Nephron (organoid): ENCODE measurements around the gene RECK.

Experiments used
- H3K27ac Mint-ChIP-seq, 3 experiments: 2 replicates each; pipeline ENCODE4 v1.8.0; 2020; ENCODE audit warnings: mixed read lengths in 3 of 3, mild to moderate bottlenecking in 2 of 3, moderate library complexity in 1 of 3
- H3K27me3 Mint-ChIP-seq: 2 replicates; pipeline ENCODE4 v1.8.0; 2021; ENCODE audit warnings: low read depth, mild to moderate bottlenecking, moderate library complexity, mixed read lengths
- H3K36me3 Mint-ChIP-seq: 2 replicates; pipeline ENCODE4 v1.8.0; 2020; ENCODE audit warnings: low read depth, mixed read lengths
- H3K4me1 Mint-ChIP-seq: 2 replicates; pipeline ENCODE4 v1.8.0; 2020; ENCODE audit warnings: mixed read lengths
- H3K4me3 Mint-ChIP-seq, 3 experiments: 2 replicates each; pipeline ENCODE4 v1.8.0; 2020; ENCODE audit warnings: mild to moderate bottlenecking in 3 of 3, mixed read lengths in 3 of 3, moderate library complexity in 2 of 3
- H3K9me3 Mint-ChIP-seq: 2 replicates; pipeline ENCODE4 v1.8.0; 2020; ENCODE audit warnings: mixed read lengths
- CTCF ChIP-seq, 3 experiments: fragments of 200-600 bp; sonication (generic); IDR thresholded peaks; one replicate each; pipeline ENCODE4 v1.5.0; 2021; ENCODE audit warnings: antibody characterized with exemption in 3 of 3; ENCODE audit not compliant: unreplicated experiment in 3 of 3

RECK gene

GRCh38 chr9:36029765-36030528 lies 6.8 kb upstream of the RECK start:
- H3K4me3 Mint-ChIP-seq: peak overlapping the region in 1 of 3 experiments; percentile 10
- no peak overlapping the region for H3K27ac Mint-ChIP-seq
- H3K27me3 Mint-ChIP-seq: peaks cover 3% of the 10 kb centered on the region
- no peak for TF ChIP-seq CTCF (IDR thresholded peaks at IDR 0.05; ENCODE audit: unreplicated experiment in 3 of 3)
- H3K9me3 Mint-ChIP-seq: no peaks in the 10 kb centered on the region
- peaks cover 31% of the 10 kb centered on the region for H3K4me1 Mint-ChIP-seq
- no peaks in the 10 kb centered on the region for H3K36me3 Mint-ChIP-seq

- Mint-ChIP-seq H3K9me3 (no peaks in the 10 kb centered on the region), H3K36me3 (no peaks in the 10 kb centered on the region), H3K27me3 (peaks cover 3% of the 10 kb centered on the region), H3K4me3 (no peak overlapping the region), H3K4me1 (peaks cover 31% of the 10 kb centered on the region), H3K27ac (no peak overlapping the region)
- TF ChIP-seq CTCF (IDR thresholded peaks at IDR 0.05; ENCODE audit: unreplicated experiment in 3 of 3): no peak
Measured at GRCh38 chr9:36030871-36031270, 5.8 kb upstream of the RECK start.

- Mint-ChIP-seq H3K36me3 (no peaks in the 10 kb centered on the region), H3K27ac (no peak overlapping the region), H3K9me3 (no peaks in the 10 kb centered on the region), H3K4me3 (no peak overlapping the region), H3K4me1 (peaks cover 31% of the 10 kb centered on the region), H3K27me3 (peaks cover 3% of the 10 kb centered on the region)
- no peak for TF ChIP-seq CTCF (IDR thresholded peaks at IDR 0.05; ENCODE audit: unreplicated experiment in 3 of 3)
Measured at GRCh38 chr9:36031774-36032555, 4.7 kb upstream of the RECK start.

GRCh38 chr9:36033788-36034187 lies 2.9 kb upstream of the RECK start:
- TF ChIP-seq CTCF (IDR thresholded peaks at IDR 0.05; ENCODE audit: unreplicated experiment in 3 of 3): no peak
- Mint-ChIP-seq H3K27ac (no peak overlapping the region), H3K36me3 (no peaks in the 10 kb centered on the region)

GRCh38 chr9:36034234-36034633 lies 2.5 kb upstream of the RECK start:
- Mint-ChIP-seq H3K4me1 (peaks cover 33% of the 10 kb centered on the region), H3K9me3 (no peaks in the 10 kb centered on the region)

More at GRCh38 chr9:36033788-36034187, 2.9 kb upstream of the RECK start:
- peaks cover 3% of the 10 kb centered on the region for H3K27me3 Mint-ChIP-seq
- no peaks in the 10 kb centered on the region for H3K9me3 Mint-ChIP-seq
- peak overlapping the region in 2 of 3 experiments; percentile 51 to 55 for H3K4me3 Mint-ChIP-seq
- peaks cover 36% of the 10 kb centered on the region for H3K4me1 Mint-ChIP-seq

More at GRCh38 chr9:36034234-36034633, 2.5 kb upstream of the RECK start:
- Mint-ChIP-seq H3K4me3 (peak overlapping the region in 2 of 3 experiments; percentile 33 to 47), H3K36me3 (no peaks in the 10 kb centered on the region), H3K27me3 (peaks cover 3% of the 10 kb centered on the region), H3K27ac (no peak overlapping the region)
- no peak for TF ChIP-seq CTCF (IDR thresholded peaks at IDR 0.05; ENCODE audit: unreplicated experiment in 3 of 3)
